ENCODE results near the gene TMEM127. TPM values are rescaled to one million over a fixed set of nuclear protein-coding genes. Genes with fewer than 3 reads are reported as not detected.
"Not testable (repeated sequence)": the region's sequence is repeated elsewhere in the genome, so short reads cannot be mapped to it uniquely, and the experiment has no call there.

Gene TMEM127
- 33.8 and 45.3 TPM in 2 replicates for total RNA-seq (2014; rRNA removed; shearing (Covaris generic))

GRCh38 chr2:96265840-96266679 lies at the start of gene TMEM127, which contains the start of gene CIAO1:
Gene TMEM127 (minus strand): TSS chr2:96265997. CDS start chr2:96265381, 616 bp downstream.
Gene CIAO1 (plus strand): TSS chr2:96266225. CDS start chr2:96266351, 126 bp downstream.
- DNase-seq (ENCODE audit: low read depth) = peak; percentile 97

DNA sequence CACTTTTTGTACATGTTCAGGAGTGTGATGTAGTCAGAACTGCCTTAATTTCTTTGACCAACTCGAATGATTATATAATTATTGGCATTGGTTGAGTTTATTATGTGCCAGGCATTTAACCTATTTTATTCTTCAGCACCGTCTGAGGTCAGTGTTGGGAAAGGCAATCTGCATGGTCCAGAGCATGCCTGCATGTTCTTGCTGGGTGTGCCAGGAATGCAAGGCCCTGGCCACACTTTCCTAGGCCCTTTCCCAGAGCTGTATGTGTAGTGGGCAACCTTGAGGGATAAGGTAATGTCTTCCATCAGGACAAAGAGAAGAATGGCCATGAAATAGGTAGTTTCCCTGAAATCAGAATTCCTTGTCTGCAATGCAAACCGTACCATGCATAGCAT lies 49.2 kb upstream of the TMEM127 start:
- no peak for DNase-seq (ENCODE audit: low read depth)

- no peak for DNase-seq (ENCODE audit: low read depth)
Measured at GRCh38 chr2:96308248-96308647, 42.5 kb upstream of the TMEM127 start.

- no peak for DNase-seq (ENCODE audit: low read depth)
Measured at GRCh38 chr2:96306370-96306769, 40.6 kb upstream of the TMEM127 start.

GRCh38 chr2:96305979-96306308 lies 40.1 kb upstream of the TMEM127 start:
- no peak for DNase-seq (ENCODE audit: low read depth)

GRCh38 chr2:96305091-96305978 lies 39.5 kb upstream of the TMEM127 start, which contains the start of gene SNRNP200:
Gene SNRNP200 (minus strand): TSS chr2:96305546. CDS start chr2:96305437, 109 bp downstream.
- peak; percentile 83 for DNase-seq (ENCODE audit: low read depth)

DNA sequence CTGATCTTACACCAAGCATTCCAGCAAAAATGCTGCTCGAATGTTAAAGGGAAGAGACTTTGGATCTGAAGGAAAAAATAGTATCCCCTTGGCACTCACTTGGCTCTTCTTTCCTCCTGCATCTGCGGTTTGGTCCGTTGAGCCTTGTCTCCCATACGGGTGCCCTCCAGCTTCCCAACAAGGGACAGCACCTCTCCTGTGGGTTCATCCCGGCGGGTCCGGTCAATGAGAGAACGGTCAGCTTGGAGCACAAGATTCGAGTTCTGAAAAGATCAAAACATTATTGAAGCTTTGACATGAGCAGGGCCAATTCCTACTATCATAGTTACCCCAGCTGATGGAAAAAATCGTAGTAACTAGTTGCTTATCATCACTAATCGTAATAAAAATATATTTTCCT lies 38.8 kb upstream of the TMEM127 start:
- DNase-seq (ENCODE audit: low read depth) = no peak

- no peak for DNase-seq (ENCODE audit: low read depth)
Measured at GRCh38 chr2:96301865-96302264, 36.1 kb upstream of the TMEM127 start.

GRCh38 chr2:96296925-96297324 lies 31.1 kb upstream of the TMEM127 start:
- no peak for DNase-seq (ENCODE audit: low read depth)

GRCh38 chr2:96294271-96294670 lies 28.5 kb upstream of the TMEM127 start:
- not testable (repeated sequence) for DNase-seq (ENCODE audit: low read depth)

DNA sequence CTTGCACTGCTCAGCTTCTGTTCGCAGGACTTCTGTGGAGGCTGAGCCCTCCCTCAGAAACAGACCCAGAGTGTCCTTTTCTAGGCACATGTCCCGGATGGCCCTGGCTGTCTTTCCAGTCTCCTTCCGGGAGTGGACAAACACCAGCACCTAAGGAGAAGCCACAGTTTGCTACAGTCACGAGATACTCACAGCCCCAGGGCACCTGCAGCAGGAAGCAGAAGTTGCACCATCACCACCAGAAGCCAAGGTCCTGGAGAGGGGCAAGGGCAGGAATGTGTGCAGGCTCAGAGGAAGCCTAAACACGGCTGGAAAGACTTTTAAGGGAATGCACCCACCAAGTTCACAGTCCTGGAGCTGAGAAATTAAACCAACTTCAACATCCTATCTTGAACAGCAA lies 26.0 kb upstream of the TMEM127 start:
- no peak for DNase-seq (ENCODE audit: low read depth)

DNA sequence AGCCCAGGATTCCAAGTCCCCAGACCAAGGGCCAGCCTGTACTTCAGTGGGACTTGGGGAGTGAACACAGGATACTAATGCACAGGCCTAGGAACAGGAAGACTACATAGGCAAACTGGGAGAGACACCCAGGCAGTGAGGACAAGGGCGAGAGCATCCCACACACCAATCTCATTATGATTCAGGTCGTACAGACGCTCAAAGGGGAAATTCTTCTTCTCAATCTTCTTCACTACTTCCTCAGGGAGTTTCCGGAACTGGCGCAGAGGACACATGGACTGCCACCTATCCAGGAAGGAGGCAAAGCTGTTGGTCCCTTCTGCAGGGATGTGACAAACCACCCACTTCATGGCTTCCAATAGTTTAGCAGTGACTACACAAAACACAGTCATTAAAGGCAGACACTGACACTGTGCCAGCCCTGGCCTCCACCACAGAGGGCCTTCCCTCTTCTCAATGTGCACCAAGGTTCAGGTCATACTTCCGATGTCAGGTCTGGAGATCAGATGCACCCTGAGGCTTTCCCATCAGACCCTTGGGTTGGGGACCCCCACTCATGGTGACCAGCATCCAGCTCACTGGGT lies 21.6 kb upstream of the TMEM127 start:
- no peak for DNase-seq (ENCODE audit: low read depth)

DNA sequence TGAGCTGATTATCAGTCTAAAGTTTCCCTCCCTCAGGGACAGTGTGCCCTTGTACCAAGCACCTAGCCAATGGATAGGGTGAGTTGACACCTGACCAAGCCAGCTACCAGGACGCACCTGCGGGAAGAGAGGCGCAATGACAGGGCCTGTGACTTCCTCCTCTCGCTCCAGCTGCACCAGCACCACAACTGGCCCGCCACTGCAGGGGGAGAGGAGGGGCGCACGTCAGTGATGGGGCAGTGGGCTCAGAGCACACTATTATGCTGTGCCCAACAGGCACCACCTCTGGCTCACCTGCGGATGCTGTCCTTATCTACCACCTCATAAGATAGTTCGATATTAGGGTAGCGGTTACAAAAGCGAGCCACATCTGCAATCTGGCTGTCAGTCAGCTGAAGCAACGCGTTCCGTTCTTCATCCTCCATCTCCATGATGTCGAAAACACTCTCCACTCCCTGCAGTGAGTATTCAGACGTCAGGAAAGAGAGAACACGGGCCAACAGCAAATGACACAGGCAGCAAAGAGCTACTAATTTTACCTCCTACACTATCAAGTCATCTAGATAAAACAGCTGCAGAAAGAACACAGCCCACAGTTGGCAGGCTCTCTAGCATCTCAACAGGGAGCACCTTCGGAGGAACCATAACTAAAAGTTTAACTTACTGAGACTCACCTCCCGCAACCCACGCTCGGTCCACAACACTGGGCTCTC lies 11.1 kb upstream of the TMEM127 start:
- DNase-seq (ENCODE audit: low read depth) = no peak

DNA sequence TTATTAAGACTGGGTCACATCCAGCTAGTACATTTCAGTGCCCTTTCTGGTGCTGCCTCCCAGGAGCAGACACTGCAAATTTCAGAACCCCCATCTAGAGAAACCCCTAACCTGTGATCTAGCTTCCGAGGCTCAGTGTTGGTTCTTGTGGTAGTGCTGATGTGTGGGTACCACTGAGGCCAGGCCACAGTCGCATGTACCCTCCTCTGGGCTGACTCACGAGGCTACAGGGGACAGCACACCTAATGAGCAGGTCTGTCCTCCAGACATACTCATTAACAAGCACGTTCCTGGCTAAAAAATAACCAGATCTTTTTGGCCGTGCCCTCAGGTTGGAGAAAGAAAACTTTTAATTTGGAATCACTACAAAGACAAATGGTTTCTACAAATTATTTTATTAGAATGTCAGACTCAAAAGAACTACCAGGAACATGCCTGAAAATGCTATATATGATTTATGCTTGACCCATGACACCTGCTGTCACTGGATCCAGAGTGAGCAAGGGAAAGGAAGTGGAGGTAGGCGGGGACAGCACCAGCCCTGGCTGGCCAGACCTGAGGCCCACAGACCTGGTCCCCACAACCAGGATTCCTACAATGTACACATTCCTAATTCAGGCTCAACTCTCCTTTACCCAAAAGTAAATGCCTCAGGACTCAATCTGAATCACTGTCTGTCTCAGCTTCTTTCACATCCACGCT lies 8.7 kb upstream of the TMEM127 start:
- DNase-seq (ENCODE audit: low read depth) = no peak

GRCh38 chr2:96273763-96274162 lies 8.0 kb upstream of the TMEM127 start:
- DNase-seq (ENCODE audit: low read depth) = no peak

GRCh38 chr2:96271995-96272394 lies 6.2 kb upstream of the TMEM127 start:
- DNase-seq (ENCODE audit: low read depth) = peak; percentile 7

DNA sequence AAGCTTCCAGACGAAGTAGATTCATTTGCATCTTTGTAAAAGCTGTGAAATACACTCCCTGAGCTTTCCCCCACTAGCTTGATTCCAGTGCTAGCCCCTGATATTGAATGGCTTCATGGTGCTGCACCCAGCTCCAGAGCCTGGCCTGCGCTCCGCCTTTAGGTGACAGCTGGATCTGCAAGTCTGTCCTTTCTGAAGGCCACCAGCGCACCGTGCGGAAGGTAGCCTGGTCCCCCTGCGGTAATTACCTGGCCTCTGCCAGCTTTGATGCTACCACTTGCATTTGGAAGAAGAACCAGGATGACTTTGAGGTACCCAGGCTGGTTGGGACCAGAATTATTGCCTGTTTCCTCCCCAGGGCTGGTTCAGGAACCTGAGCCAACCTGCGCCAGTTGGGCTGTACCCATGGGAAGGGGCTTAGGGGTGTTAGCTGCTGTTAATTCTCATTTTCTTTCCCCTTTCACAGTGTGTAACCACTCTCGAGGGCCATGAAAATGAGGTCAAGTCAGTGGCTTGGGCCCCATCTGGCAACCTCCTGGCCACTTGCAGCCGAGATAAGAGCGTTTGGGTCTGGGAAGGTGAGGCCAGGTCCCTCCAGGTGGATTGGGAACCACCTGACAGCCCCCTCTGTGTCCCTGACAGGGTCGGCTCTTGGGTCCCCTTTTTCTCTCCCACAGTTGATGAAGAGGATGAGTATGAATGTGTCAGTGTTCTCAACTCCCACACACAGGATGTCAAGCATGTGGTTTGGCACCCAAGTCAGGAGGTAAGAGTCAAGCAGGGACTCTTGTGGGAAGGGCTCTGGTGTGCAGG lies 1.6 kb upstream of the TMEM127 start:
- DNase-seq (ENCODE audit: low read depth) = peak; percentile 25

DNA sequence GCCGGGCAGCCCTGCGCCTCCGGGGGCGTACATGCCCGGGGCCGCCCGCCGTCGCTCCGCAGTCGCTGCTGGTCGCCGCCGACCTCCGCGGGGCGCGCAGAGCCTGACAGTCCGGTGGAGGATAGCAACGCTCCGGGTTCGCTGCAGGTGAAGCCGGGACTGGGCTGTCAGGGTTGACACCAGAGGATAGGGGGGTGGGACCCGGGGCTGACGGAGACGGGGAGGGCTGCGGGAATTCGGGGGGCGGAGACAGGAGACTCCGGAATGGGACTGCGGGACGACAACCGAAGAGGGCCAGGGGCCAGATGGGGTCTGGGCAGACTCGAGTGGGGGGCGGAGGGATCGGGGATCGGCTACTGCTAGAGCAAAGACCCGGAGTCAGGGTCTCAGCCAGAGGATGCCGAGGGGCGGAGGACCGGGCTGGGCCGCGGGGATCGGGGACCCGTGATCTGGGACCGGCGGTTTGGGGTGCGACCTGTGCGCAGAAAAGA lies 403 bp downstream of the TMEM127 start:
- peak; percentile 34 for DNase-seq (ENCODE audit: low read depth)

GRCh38 chr2:96264656-96265348 lies 995 bp downstream of the TMEM127 start:
- peak; percentile 27 for DNase-seq (ENCODE audit: low read depth)
